Epithelial cell of esophagus (primary cell): ENCODE measurements around the gene PTGS1.
"Not testable (repeated sequence)": the region's sequence is repeated elsewhere in the genome, so short reads cannot be mapped to it uniquely, and the experiment has no call there.

Source experiments
- DNase-seq: peaks from one replicate; pipeline ENCODE4 v3.0.0; 2010; ENCODE audit warnings: low read depth
- H3K4me3 ChIP-seq: 2 replicates; pipeline ENCODE4 v1.5.1; 2011; ENCODE audit warnings: mild to moderate bottlenecking, low read length, control low read depth
- TF ChIP-seq, protein P1 (sequence below): IDR thresholded peaks from 2 replicates; pipeline ENCODE4 v1.5.1; 2011; ENCODE audit warnings: low read depth, mild to moderate bottlenecking, low read length, control low read depth, inconsistent platforms; ENCODE audit not compliant: insufficient read depth; ENCODE audit errors: missing control alignments

PTGS1 gene

DNA sequence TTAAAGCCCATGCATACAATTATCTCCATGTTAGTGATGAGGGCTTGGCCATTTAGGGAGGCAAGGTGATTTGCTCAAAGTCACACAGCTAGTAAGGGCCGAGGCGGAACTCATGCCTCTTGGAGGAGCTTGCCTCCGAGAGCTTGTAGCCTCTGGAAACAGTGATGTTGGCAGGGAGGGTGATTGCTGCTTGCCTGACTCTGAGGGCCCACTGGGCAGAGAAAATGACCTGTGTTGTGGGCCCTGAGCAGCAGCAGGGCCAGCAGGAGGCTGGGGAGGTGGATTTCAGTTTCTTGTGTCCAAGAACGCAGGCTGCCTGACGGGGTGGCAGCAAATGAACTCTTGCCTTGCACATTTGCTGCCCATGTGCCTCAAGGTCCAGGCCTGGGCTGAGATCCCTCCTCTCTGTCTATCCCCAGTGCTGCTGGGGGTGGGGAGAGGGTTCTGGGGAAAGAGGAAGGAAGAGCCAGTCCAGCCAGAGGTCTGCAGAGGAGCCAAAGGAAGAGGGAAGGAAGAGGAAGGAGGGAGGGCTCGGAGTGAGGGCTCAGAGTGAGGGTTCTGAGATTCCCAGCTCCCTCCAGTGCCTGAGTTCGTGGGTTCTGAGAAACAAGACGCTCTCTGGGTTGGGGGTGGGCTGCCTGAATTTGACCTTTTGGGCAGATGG, 16.2 kb upstream of the PTGS1 start:
- DNase-seq, result no peak
- H3K4me3 ChIP-seq, result no peak overlapping the region
- TF ChIP-seq, protein P1, sequence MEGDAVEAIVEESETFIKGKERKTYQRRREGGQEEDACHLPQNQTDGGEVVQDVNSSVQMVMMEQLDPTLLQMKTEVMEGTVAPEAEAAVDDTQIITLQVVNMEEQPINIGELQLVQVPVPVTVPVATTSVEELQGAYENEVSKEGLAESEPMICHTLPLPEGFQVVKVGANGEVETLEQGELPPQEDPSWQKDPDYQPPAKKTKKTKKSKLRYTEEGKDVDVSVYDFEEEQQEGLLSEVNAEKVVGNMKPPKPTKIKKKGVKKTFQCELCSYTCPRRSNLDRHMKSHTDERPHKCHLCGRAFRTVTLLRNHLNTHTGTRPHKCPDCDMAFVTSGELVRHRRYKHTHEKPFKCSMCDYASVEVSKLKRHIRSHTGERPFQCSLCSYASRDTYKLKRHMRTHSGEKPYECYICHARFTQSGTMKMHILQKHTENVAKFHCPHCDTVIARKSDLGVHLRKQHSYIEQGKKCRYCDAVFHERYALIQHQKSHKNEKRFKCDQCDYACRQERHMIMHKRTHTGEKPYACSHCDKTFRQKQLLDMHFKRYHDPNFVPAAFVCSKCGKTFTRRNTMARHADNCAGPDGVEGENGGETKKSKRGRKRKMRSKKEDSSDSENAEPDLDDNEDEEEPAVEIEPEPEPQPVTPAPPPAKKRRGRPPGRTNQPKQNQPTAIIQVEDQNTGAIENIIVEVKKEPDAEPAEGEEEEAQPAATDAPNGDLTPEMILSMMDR, result no peak

DNA sequence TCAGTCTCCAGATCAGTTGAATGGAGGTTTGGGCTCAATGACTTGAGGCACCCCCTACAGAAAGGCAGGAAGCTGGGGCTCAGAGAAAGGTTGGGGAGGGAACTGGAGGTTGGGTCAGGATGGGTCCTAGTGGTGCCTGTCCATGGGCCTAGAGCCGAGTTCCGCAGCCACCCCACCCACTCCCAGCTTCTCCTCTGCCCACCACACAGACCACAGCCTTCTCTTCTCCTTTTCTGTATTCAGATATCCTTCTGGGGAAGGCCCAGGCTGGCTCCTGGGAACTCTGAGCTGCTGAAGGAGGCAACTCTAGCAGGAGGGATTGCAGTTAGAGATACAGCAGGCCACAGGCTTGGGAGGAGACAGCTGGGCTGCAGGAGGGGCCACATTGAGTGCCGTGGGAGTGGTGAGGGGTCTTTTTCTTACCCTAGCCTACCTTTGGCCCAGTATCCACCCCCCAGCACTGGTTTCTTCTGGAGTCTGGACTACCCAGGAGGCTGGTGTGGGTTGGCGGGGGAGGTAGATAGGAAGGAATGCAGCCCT, 15.4 kb upstream of the PTGS1 start:
- H3K4me3 ChIP-seq, result no peak overlapping the region
- no peak for DNase-seq
- TF ChIP-seq, protein P1, result no peak

GRCh38 chr9:122356627-122357026, 14.2 kb upstream of the PTGS1 start:
- DNase-seq, result no peak
- TF ChIP-seq, protein P1, result peak; percentile 42
- H3K4me3 ChIP-seq, result no peak overlapping the region

GRCh38 chr9:122360891-122361290, 9.9 kb upstream of the PTGS1 start:
- H3K4me3 ChIP-seq, result no peak overlapping the region
- DNase-seq, result peak; percentile 14
- TF ChIP-seq, protein P1, result no peak

DNA sequence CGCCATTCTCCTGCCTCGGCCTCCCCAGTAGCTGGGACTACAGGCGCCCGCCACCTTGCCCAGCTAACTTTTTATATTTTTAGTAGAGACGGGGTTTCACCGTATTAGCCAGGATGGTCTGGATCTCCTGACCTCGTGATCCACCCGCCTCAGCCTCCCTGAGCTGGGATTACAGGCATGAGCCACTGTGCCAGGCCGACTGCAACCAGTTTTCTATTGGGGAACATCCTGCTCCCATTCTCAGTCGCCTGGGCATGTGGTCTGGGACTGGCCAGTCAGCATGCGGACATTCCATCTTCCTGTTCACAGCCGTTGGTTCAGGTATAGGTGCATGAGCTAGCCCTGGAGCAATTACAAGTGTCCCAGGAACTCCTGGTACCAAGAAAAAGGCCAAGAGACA, 7.7 kb upstream of the PTGS1 start:
- not testable (repeated sequence) for DNase-seq, H3K4me3 ChIP-seq

GRCh38 chr9:122364117-122364782, 6.6 kb upstream of the PTGS1 start:
- TF ChIP-seq, protein P1, result no peak

DNA sequence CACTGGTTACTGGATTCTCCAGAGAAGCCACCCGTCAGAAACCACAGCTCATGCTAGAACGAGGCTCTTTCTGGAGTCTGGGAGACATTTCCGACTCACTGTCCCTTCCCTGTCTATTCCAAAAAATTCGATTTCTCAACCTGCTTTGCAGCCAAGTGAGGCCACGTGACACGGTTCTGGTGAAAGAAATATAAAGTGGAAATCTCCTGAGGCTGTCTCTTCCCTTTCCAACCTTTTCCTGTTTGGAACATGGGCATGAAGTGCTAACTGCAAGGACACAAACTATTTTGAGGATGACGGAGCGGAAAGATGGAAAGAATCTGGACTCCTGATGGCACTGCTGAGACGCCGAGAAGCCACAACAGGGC, 6.1 kb upstream of the PTGS1 start:
- no peak overlapping the region for H3K4me3 ChIP-seq
- TF ChIP-seq, protein P1, result no peak
- no peak for DNase-seq

More at GRCh38 chr9:122364117-122364782, 6.6 kb upstream of the PTGS1 start:
- no peak overlapping the region for H3K4me3 ChIP-seq
- peak; percentile 55 for DNase-seq
